ENCODE data around the gene FKBP8. TPM values are rescaled to one million over a fixed set of nuclear protein-coding genes. Genes with fewer than 3 reads are reported as not detected.

Gene FKBP8
- total and polyA plus RNA-seq, 8 donors, result 87.8 to 819 (median 223) TPM

DNA sequence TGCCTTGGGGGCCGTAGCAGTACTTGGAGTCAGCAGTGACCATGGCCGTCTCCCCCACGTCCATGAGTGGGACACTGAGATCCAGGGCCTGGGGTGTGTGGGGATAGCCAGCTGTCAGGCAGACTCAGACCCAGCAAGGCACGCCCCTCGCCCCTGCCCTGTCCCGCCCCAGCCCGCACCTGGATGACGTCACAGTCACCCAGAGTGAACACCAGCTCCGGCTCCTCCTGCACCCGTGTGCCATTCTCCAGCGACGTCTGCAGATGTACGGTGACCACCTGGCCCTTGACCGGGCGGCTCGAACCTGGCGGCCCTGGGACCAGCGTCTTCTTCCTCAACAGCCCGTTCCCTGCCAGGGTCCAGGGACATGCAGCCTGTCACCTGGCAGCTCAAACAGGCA lies 4.0 kb downstream of the FKBP8 start:
- no peaks in the 10 kb centered on the region for H3K27me3 ChIP-seq
- H3K9me3 ChIP-seq, result no peaks in the 10 kb centered on the region
- H3K4me3 ChIP-seq, result no peak overlapping the region
- WGBS, 5 donors, result 92 to 98% (median 97%) methylated on average over 11 to 19 of the region's 19 CpGs
- H3K36me3 ChIP-seq, result peaks cover 35 to 72% (median 71%) of the 10 kb centered on the region in 4 donors
- H3K4me1 ChIP-seq, result peaks cover 9 to 24% (median 21%) of the 10 kb centered on the region in 4 donors
- TF ChIP-seq EP300 (IDR thresholded peaks at IDR 0.05) (no peak), POLR2AphosphoS5 (IDR thresholded peaks at IDR 0.05) (no peak), POLR2A (IDR thresholded peaks at IDR 0.05) (no peak)
- TF ChIP-seq, protein P1, sequence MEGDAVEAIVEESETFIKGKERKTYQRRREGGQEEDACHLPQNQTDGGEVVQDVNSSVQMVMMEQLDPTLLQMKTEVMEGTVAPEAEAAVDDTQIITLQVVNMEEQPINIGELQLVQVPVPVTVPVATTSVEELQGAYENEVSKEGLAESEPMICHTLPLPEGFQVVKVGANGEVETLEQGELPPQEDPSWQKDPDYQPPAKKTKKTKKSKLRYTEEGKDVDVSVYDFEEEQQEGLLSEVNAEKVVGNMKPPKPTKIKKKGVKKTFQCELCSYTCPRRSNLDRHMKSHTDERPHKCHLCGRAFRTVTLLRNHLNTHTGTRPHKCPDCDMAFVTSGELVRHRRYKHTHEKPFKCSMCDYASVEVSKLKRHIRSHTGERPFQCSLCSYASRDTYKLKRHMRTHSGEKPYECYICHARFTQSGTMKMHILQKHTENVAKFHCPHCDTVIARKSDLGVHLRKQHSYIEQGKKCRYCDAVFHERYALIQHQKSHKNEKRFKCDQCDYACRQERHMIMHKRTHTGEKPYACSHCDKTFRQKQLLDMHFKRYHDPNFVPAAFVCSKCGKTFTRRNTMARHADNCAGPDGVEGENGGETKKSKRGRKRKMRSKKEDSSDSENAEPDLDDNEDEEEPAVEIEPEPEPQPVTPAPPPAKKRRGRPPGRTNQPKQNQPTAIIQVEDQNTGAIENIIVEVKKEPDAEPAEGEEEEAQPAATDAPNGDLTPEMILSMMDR (IDR thresholded peaks at IDR 0.05), result no peak
- intact Hi-C loops (cut with DNase I; ENCODE audit: low total_unique reads), result no loop called here
- no peak overlapping the region for H3K27ac ChIP-seq
- DNase-seq, result no peak

DNA sequence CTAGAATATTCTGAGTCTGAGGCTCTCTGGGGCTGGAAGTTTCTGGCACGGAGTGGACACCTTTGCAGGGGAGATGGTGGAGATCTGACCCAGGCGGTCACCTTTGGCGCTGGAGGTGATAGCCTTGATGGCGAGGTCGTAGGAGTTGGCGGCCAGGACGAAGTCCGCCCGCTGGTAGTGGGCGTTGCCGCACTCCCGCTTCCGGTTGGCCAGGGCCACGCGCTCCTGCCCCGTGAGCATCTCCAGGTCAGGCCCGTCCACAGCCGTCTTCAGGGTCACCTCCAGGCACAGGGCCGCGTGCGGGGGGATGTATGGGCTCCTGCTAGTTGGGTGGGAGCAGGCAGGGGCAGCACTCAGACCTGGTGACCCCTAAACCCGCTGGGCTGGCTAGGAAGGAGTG lies 5.3 kb downstream of the FKBP8 start:
- no peaks in the 10 kb centered on the region for H3K27me3 ChIP-seq
- peaks cover 9 to 15% (median 14%) of the 10 kb centered on the region in 4 donors for H3K4me1 ChIP-seq
- H3K9me3 ChIP-seq, result no peaks in the 10 kb centered on the region
- TF ChIP-seq EP300 (IDR thresholded peaks at IDR 0.05) (no peak), POLR2AphosphoS5 (IDR thresholded peaks at IDR 0.05) (no peak), POLR2A (IDR thresholded peaks at IDR 0.05) (no peak)
- TF ChIP-seq, protein P1 (IDR thresholded peaks at IDR 0.05), result no peak
- no peak for DNase-seq
- intact Hi-C loops (cut with DNase I; ENCODE audit: low total_unique reads), result no loop called here
- H3K36me3 ChIP-seq, result peaks cover 35 to 85% (median 81%) of the 10 kb centered on the region in 4 donors
- H3K27ac ChIP-seq, result no peak overlapping the region
- 86 to 93% (median 89%) methylated on average over 8 to 22 of the region's 22 CpGs for WGBS, 5 donors
- no peak overlapping the region for H3K4me3 ChIP-seq

DNA sequence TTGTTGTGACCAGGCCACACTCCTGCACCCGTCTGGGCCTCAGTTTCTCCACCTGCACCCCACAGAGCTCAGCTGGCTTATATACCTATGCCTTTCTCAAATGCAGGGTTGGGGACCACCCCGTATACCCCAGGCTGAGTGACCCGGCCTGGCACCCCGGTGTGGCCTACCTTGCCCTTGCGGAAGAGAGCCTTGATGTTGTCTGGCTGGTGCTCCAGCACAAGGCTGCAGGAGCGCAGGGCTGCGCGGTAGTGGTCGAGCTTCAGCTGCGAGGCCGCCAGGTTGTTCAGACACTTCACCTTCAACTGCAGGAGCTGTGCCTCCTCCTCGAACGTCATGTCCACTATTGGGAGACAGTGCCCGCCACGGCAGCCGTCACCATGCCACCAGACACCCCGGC lies 5.9 kb downstream of the FKBP8 start:
- Histone ChIP-seq H3K27me3 (no peaks in the 10 kb centered on the region), H3K27ac (no peak overlapping the region), H3K36me3 (peaks cover 40 to 92% (median 88%) of the 10 kb centered on the region in 4 donors), H3K4me3 (no peak overlapping the region), H3K9me3 (no peaks in the 10 kb centered on the region), H3K4me1 (peaks cover 7 to 12% (median 11%) of the 10 kb centered on the region in 4 donors)
- intact Hi-C loops (cut with DNase I; ENCODE audit: low total_unique reads), result no loop called here
- 90 to 96% (median 95%) methylated on average over 16 to 17 of the region's 17 CpGs for WGBS, 5 donors
- TF ChIP-seq POLR2A (IDR thresholded peaks at IDR 0.05), result no peak
- DNase-seq, result no peak

DNA sequence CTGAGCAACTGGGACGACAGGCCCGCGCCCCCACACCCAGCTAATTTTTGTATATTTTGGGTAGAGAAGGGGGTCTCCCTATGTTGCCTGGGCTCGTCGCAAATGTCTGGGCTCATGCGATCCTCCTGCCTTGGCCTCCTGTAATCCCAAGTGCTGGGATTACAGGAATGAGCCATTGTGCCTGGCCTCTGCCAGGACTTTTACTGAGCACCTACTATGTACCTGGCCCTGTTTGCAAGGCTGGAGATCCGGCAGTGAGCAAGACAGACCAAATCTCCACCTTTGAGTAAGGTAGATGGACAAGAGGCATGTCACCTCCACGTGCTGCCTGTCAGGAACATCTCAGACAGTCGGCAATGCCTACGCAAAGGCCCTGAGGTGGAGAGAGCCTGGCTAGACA lies 6.9 kb downstream of the FKBP8 start:
- 93 to 97% (median 96%) methylated on average over 10 of the region's 10 CpGs for WGBS, 5 donors
- no peak overlapping the region for H3K27ac ChIP-seq
- H3K36me3 ChIP-seq, result peaks cover 46 to 99% (median 95%) of the 10 kb centered on the region in 4 donors
- H3K9me3 ChIP-seq, result no peaks in the 10 kb centered on the region
- no peaks in the 10 kb centered on the region for H3K27me3 ChIP-seq
- no peak for DNase-seq
- H3K4me3 ChIP-seq, result no peak overlapping the region
- TF ChIP-seq EP300 (IDR thresholded peaks at IDR 0.05) (no peak), POLR2A (IDR thresholded peaks at IDR 0.05) (no peak), POLR2AphosphoS5 (IDR thresholded peaks at IDR 0.05) (no peak)
- TF ChIP-seq, protein P1 (IDR thresholded peaks at IDR 0.05), result no peak
- H3K4me1 ChIP-seq, result peaks cover 0 to 3% (median 1%) of the 10 kb centered on the region in 4 donors
- intact Hi-C loops (cut with DNase I; ENCODE audit: low total_unique reads), result no loop called here

DNA sequence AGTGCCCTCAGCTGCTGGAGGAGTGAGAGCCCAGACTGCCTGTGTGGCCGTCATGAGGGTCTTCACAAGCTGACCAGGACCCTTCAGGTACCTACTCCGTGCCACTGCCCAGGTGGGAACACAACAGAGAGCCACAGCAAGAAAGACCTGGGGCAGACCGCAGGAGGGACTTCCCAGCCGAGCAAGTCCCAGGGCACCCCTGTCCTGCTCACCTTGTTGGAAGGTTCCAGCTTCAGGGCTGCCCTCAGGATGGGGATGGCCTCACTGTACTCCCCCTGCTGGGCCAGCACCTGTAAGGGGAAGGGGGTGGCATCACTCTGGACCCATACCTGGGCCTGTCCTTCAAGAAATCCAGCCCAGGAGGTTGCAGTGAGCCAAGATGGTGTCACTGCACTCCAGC lies 10.3 kb downstream of the FKBP8 start:
- no peak for DNase-seq
- intact Hi-C loops (cut with DNase I; ENCODE audit: low total_unique reads), result no loop called here
- Histone ChIP-seq H3K27me3 (no peaks in the 10 kb centered on the region), H3K27ac (no peak overlapping the region), H3K4me3 (no peak overlapping the region), H3K4me1 (no peaks in the 10 kb centered on the region), H3K36me3 (peaks cover 28 to 82% (median 75%) of the 10 kb centered on the region in 4 donors), H3K9me3 (no peaks in the 10 kb centered on the region)
- WGBS, 5 donors, result 90 to 97% (median 95%) methylated on average over 3 to 4 of the region's 4 CpGs
- TF ChIP-seq POLR2A (IDR thresholded peaks at IDR 0.05) (no peak), POLR2AphosphoS5 (IDR thresholded peaks at IDR 0.05) (no peak), EP300 (IDR thresholded peaks at IDR 0.05) (no peak)
- TF ChIP-seq, protein P1 (IDR thresholded peaks at IDR 0.05), result no peak
